H9 (cell line): ENCODE results near the gene KIF12. TPM values are rescaled to one million over a fixed set of nuclear protein-coding genes. Genes with fewer than 3 reads are reported as not detected.

Experiments used
- DNase-seq: peaks from one replicate; pipeline ENCODE4 v3.0.0-alpha.2; 2017
- H2AFZ ChIP-seq: one replicate; pipeline ENCODE4 v1.6.1; 2013; ENCODE audit warnings: mild to moderate bottlenecking, low read length, control low read depth, moderate library complexity
- H2AK5ac ChIP-seq: 2 replicates; pipeline ENCODE4 v1.6.1; 2013; ENCODE audit warnings: low read length, control low read depth, mixed read lengths; ENCODE audit not compliant: insufficient read length
- H2BK120ac ChIP-seq: one replicate; pipeline ENCODE4 v1.6.1; 2013; ENCODE audit warnings: low read depth, mild to moderate bottlenecking, low read length, control low read depth, inconsistent platforms; ENCODE audit not compliant: poor library complexity, severe bottlenecking
- H2BK12ac ChIP-seq: 2 replicates; pipeline ENCODE4 v1.6.1; 2013; ENCODE audit warnings: low read length, control low read depth, mixed read lengths, low read depth; ENCODE audit not compliant: insufficient read length
- H2BK15ac ChIP-seq: 2 replicates; pipeline ENCODE4 v1.6.1; 2013; ENCODE audit warnings: low read depth, low read length, control low read depth
- H2BK20ac ChIP-seq: one replicate; pipeline ENCODE4 v1.6.1; 2013; ENCODE audit warnings: low read depth, mild to moderate bottlenecking, low read length, control low read depth, inconsistent platforms; ENCODE audit not compliant: poor library complexity, severe bottlenecking
- H2BK5ac ChIP-seq: 2 replicates; pipeline ENCODE4 v1.6.1; 2013; ENCODE audit warnings: low read length, control low read depth, mixed read lengths; ENCODE audit not compliant: insufficient read length
- H3K14ac ChIP-seq: 2 replicates; pipeline ENCODE4 v1.6.1; 2013; ENCODE audit warnings: low read length, control low read depth; ENCODE audit not compliant: insufficient read depth
- H3K18ac ChIP-seq: 2 replicates; pipeline ENCODE4 v1.6.1; 2013; ENCODE audit warnings: low read depth, mild to moderate bottlenecking, mixed read lengths, low read length, control low read depth; ENCODE audit not compliant: insufficient read length
- H3K23ac ChIP-seq: 2 replicates; pipeline ENCODE4 v1.6.1; 2013; ENCODE audit warnings: low read length, control low read depth, mixed read lengths, low read depth; ENCODE audit not compliant: insufficient read length
- H3K23me2 ChIP-seq: 2 replicates; pipeline ENCODE4 v1.6.1; 2013; ENCODE audit warnings: low read depth, mild to moderate bottlenecking, mixed read lengths, low read length, control low read depth; ENCODE audit not compliant: insufficient read length, poor library complexity, severe bottlenecking
- H3K27ac ChIP-seq: 2 replicates; pipeline ENCODE4 v1.5.1; 2013; ENCODE audit warnings: low read length, control low read depth, mixed read lengths, low read depth; ENCODE audit not compliant: insufficient read length
- H3K27me3 ChIP-seq: 2 replicates; pipeline ENCODE4 v1.6.1; 2013; ENCODE audit warnings: low read length, control low read depth, inconsistent platforms; ENCODE audit not compliant: insufficient read depth
- H3K4ac ChIP-seq: 2 replicates; pipeline ENCODE4 v1.6.1; 2013; ENCODE audit warnings: low read depth, mild to moderate bottlenecking, control low read depth, inconsistent platforms, low read length, moderate library complexity
- H3K4me1 ChIP-seq: 2 replicates; pipeline ENCODE4 v1.6.1; 2013; ENCODE audit warnings: low read length, control low read depth, inconsistent platforms; ENCODE audit not compliant: insufficient read depth
- H3K4me2 ChIP-seq: 2 replicates; pipeline ENCODE4 v1.6.1; 2013; ENCODE audit warnings: low read length, control low read depth, mixed read lengths; ENCODE audit not compliant: insufficient read length, insufficient read depth
- H3K56ac ChIP-seq: 2 replicates; pipeline ENCODE4 v1.6.1; 2013; ENCODE audit warnings: low read depth, mild to moderate bottlenecking, mixed read lengths, low read length, control low read depth; ENCODE audit not compliant: insufficient read length
- H3K79me1 ChIP-seq: 2 replicates; pipeline ENCODE4 v1.6.1; 2013; ENCODE audit warnings: low read depth, mild to moderate bottlenecking, moderate library complexity, low read length, control low read depth, inconsistent platforms; ENCODE audit not compliant: insufficient read depth, poor library complexity, severe bottlenecking
- H3K79me2 ChIP-seq: 2 replicates; pipeline ENCODE4 v1.6.1; 2013; ENCODE audit warnings: low read length, control low read depth, inconsistent platforms; ENCODE audit not compliant: insufficient read depth
- H3K9ac ChIP-seq: 2 replicates; pipeline ENCODE4 v1.6.1; 2013; ENCODE audit warnings: low read length, control low read depth, mixed read lengths; ENCODE audit not compliant: insufficient read length; ENCODE audit errors: extremely low read depth
- H3K9me3 ChIP-seq: one replicate; pipeline ENCODE4 v1.6.1; 2013; ENCODE audit warnings: low read depth, low read length, inconsistent platforms; ENCODE audit not compliant: control insufficient read depth
- H3T11ph ChIP-seq: one replicate; pipeline ENCODE4 v1.6.1; 2013; ENCODE audit warnings: mild to moderate bottlenecking, low read length, control low read depth, inconsistent platforms
- H4K20me1 ChIP-seq: one replicate; pipeline ENCODE4 v1.6.1; 2013; ENCODE audit not compliant: control insufficient read depth, insufficient read length, insufficient read depth
- H4K5ac ChIP-seq: 2 replicates; pipeline ENCODE4 v1.6.1; 2013; ENCODE audit warnings: low read depth, mild to moderate bottlenecking, mixed read lengths, low read length, control low read depth; ENCODE audit not compliant: insufficient read length
- H4K8ac ChIP-seq: replicated peaks from 2 replicates; pipeline ENCODE4 v1.6.1; 2013; ENCODE audit warnings: low read length, control low read depth, mixed read lengths, low read depth; ENCODE audit not compliant: insufficient read length
- H4K91ac ChIP-seq: 2 replicates; pipeline ENCODE4 v1.6.1; 2013; ENCODE audit warnings: low read depth, mild to moderate bottlenecking, moderate library complexity, mixed read lengths, low read length, control low read depth; ENCODE audit not compliant: insufficient read length
- H3K27ac Mint-ChIP-seq, 3 experiments: 2 replicates in 2 of 3; 3 replicates in 1 of 3; pipeline ENCODE4 v1.8.0; 2020 to 2021; ENCODE audit warnings: mixed read lengths in 3 of 3, mild to moderate bottlenecking in 1 of 3, moderate library complexity in 1 of 3
- H3K27me3 Mint-ChIP-seq: 2 replicates; pipeline ENCODE4 v1.8.0; 2021; ENCODE audit warnings: low read depth, mild to moderate bottlenecking, moderate library complexity, mixed read lengths
- H3K36me3 Mint-ChIP-seq, 3 experiments: 2 replicates in 2 of 3; 3 replicates in 1 of 3; pipeline ENCODE4 v1.8.0; 2020 to 2021; ENCODE audit warnings: low read depth in 3 of 3, mixed read lengths in 3 of 3; ENCODE audit not compliant: insufficient read depth in 1 of 3
- H3K4me1 Mint-ChIP-seq, 2 experiments: 2 replicates each; pipeline ENCODE4 v1.8.0; 2020; ENCODE audit warnings: mixed read lengths in 2 of 2
- H3K4me3 Mint-ChIP-seq, 2 experiments: 2 replicates in 1 of 2; 3 replicates in 1 of 2; pipeline ENCODE4 v1.8.0; 2020 to 2021; ENCODE audit warnings: mild to moderate bottlenecking in 2 of 2, mixed read lengths in 2 of 2, moderate library complexity in 1 of 2
- H3K9me3 Mint-ChIP-seq, 2 experiments: 2 replicates in 1 of 2; 3 replicates in 1 of 2; pipeline ENCODE4 v1.8.0; 2020; ENCODE audit warnings: mild to moderate bottlenecking in 2 of 2, mixed read lengths in 2 of 2, moderate library complexity in 1 of 2
- WGBS: extraction: QIAGEN DNeasy Blood & Tissue Kit; methylation state at CpG from one replicate; pipeline ENCODE4 v1.1.7; 2013; ENCODE audit warnings: missing lambda C conversion rate, low lambda C conversion rate, mixed read lengths; ENCODE audit not compliant: insufficient read length; ENCODE audit errors: extremely low coverage; 5-methylcytosine and 5-hydroxymethylcytosine counted together
- total RNA-seq: library from RNA; stranded (reverse); gene quantifications from 2 replicates; pipeline ENCODE4 v1.2.1, GENCODE V29; 2021
- TF ChIP-seq, protein P1 (sequence below): fragments of 200-600 bp; sonication (generic); conservative IDR thresholded peaks from 3 replicates; pipeline ENCODE4 v1.8.0; 2021; ENCODE audit warnings: antibody characterized with exemption, mild to moderate bottlenecking

Gene KIF12
- total RNA-seq, 1 experiment from 2014 or later, result 3.3 TPM

- Mint-ChIP-seq H3K36me3 (peaks cover 2 to 4% (median 3%) of the 10 kb centered on the region in 3 experiments; a peak in 4 of 7 replicates), H3K27me3 (peaks cover 80% of the 10 kb centered on the region), H3K9me3 (peaks cover 12% of the 10 kb centered on the region in 2 experiments), H3K4me3 (no peak overlapping the region), H3K27ac (no peak overlapping the region), H3K4me1 (peaks cover 12 to 14% of the 10 kb centered on the region in 2 experiments)
- Histone ChIP-seq H3K4ac (no peak overlapping the region), H3K79me1 (no peaks in the 10 kb centered on the region), H4K20me1 (no peaks in the 10 kb centered on the region), H3K9me3 (no peaks in the 10 kb centered on the region), H2BK20ac (no peak overlapping the region), H4K5ac (no peak overlapping the region), H4K8ac (no peak overlapping the region), H2BK15ac (no peak overlapping the region), H4K91ac (no peak overlapping the region), H3K18ac (no peak overlapping the region), H3T11ph (no peak overlapping the region), H3K27ac (no peak overlapping the region), H3K27me3 (no peaks in the 10 kb centered on the region; the same call in 1 of the 2 replicates), H2AFZ (no peak overlapping the region), H3K23me2 (no peaks in the 10 kb centered on the region), H3K79me2 (no peaks in the 10 kb centered on the region), H3K23ac (no peak overlapping the region), H2BK12ac (no peak overlapping the region), H3K14ac (no peak overlapping the region), H3K56ac (no peak overlapping the region), H2BK120ac (no peak overlapping the region), H3K9ac (no peak overlapping the region), H2AK5ac (no peak overlapping the region), H3K4me2 (no peak overlapping the region), H3K4me1 (no peaks in the 10 kb centered on the region), H2BK5ac (no peak overlapping the region)
- no CpG with 5 or more reads among the region's 5 CpGs for WGBS
- TF ChIP-seq, protein P1, sequence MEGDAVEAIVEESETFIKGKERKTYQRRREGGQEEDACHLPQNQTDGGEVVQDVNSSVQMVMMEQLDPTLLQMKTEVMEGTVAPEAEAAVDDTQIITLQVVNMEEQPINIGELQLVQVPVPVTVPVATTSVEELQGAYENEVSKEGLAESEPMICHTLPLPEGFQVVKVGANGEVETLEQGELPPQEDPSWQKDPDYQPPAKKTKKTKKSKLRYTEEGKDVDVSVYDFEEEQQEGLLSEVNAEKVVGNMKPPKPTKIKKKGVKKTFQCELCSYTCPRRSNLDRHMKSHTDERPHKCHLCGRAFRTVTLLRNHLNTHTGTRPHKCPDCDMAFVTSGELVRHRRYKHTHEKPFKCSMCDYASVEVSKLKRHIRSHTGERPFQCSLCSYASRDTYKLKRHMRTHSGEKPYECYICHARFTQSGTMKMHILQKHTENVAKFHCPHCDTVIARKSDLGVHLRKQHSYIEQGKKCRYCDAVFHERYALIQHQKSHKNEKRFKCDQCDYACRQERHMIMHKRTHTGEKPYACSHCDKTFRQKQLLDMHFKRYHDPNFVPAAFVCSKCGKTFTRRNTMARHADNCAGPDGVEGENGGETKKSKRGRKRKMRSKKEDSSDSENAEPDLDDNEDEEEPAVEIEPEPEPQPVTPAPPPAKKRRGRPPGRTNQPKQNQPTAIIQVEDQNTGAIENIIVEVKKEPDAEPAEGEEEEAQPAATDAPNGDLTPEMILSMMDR, result no peak
- no peak for DNase-seq
Observed at GRCh38 chr9:114105236-114105635, 6.1 kb upstream of the KIF12 start.
